Effector memory CD8-positive, alpha-beta T cell (primary cell): Measurements from ENCODE around the gene PIK3R1.

Experiments
- ATAC-seq: fragments of 150-1000 bp; cut with Tn5 transposase; replicated peaks from 2 replicates; pipeline ENCODE4 v1.10.0; 2021; ENCODE audit warnings: mild to moderate bottlenecking, moderate library complexity
- DNase-seq, 3 experiments: peaks; one replicate each; pipeline ENCODE4 v3.0.0; 2021
- H3K27ac Mint-ChIP-seq, 2 donors: one replicate each; pipeline ENCODE4 v1.8.0; 2022; ENCODE audit warnings: mild to moderate bottlenecking in 2 of 2, mixed read lengths in 2 of 2, moderate library complexity in 2 of 2
- H3K27me3 Mint-ChIP-seq, 2 donors: one replicate each; pipeline ENCODE4 v1.8.0; 2022; ENCODE audit warnings: mixed read lengths in 2 of 2
- H3K36me3 Mint-ChIP-seq: one replicate; pipeline ENCODE4 v1.8.0; 2022; ENCODE audit warnings: mild to moderate bottlenecking, moderate library complexity, mixed read lengths; ENCODE audit not compliant: insufficient read depth
- H3K4me1 Mint-ChIP-seq, 2 donors: one replicate each; pipeline ENCODE4 v1.8.0; 2022; ENCODE audit warnings: low read depth in 2 of 2, mixed read lengths in 2 of 2
- H3K4me3 Mint-ChIP-seq, 2 donors: one replicate each; pipeline ENCODE4 v1.8.0; 2022; ENCODE audit warnings: mild to moderate bottlenecking in 2 of 2, mixed read lengths in 2 of 2, moderate library complexity in 2 of 2
- H3K9me3 Mint-ChIP-seq, 2 donors: one replicate each; pipeline ENCODE4 v1.8.0; 2022; ENCODE audit warnings: mixed read lengths in 2 of 2

PIK3R1 gene

GRCh38 chr5:68348447-68349222, 133.1 kb downstream of the PIK3R1 start:
- Mint-ChIP-seq H3K36me3 (no peaks in the 10 kb centered on the region), H3K27ac (no peak overlapping the region), H3K4me1 (peaks cover 11 to 17% of the 10 kb centered on the region in 2 donors), H3K4me3 (no peak overlapping the region), H3K27me3 (no peaks in the 10 kb centered on the region), H3K9me3 (no peaks in the 10 kb centered on the region)
- DNase-seq (no peak), ATAC-seq (no peak)

GRCh38 chr5:68350176-68350575, 134.6 kb downstream of the PIK3R1 start:
- Mint-ChIP-seq H3K4me1 (peaks cover 0 to 5% of the 10 kb centered on the region in 2 donors), H3K27ac (no peak overlapping the region), H3K9me3 (no peaks in the 10 kb centered on the region), H3K4me3 (no peak overlapping the region), H3K27me3 (no peaks in the 10 kb centered on the region), H3K36me3 (no peaks in the 10 kb centered on the region)
- ATAC-seq, result no peak
- DNase-seq, result no peak
